IPS-18a (cell line): ENCODE results near the gene KDM2B.

ENCODE experiments used
- H3K27ac ChIP-seq: one replicate; pipeline ENCODE4 v1.5.1; 2013; ENCODE audit warnings: low read length
- H3K27me3 ChIP-seq: one replicate; pipeline ENCODE4 v1.6.1; 2013; ENCODE audit warnings: mild to moderate bottlenecking, low read length; ENCODE audit not compliant: control insufficient read depth, insufficient read depth
- H3K36me3 ChIP-seq: one replicate; pipeline ENCODE4 v1.6.1; 2013; ENCODE audit warnings: low read depth, low read length; ENCODE audit not compliant: control insufficient read depth
- H3K4me1 ChIP-seq: one replicate; pipeline ENCODE4 v1.6.1; 2013; ENCODE audit warnings: low read depth, low read length; ENCODE audit not compliant: control insufficient read depth
- H3K4me3 ChIP-seq: one replicate; pipeline ENCODE4 v1.5.1; 2013; ENCODE audit warnings: low read length
- H3K9ac ChIP-seq: one replicate; pipeline ENCODE4 v1.6.1; 2013; ENCODE audit warnings: mild to moderate bottlenecking, low read length, moderate library complexity
- H3K9me3 ChIP-seq: one replicate; pipeline ENCODE4 v1.6.1; 2013; ENCODE audit warnings: low read depth, low read length; ENCODE audit not compliant: control insufficient read depth

The KDM2B gene

DNA sequence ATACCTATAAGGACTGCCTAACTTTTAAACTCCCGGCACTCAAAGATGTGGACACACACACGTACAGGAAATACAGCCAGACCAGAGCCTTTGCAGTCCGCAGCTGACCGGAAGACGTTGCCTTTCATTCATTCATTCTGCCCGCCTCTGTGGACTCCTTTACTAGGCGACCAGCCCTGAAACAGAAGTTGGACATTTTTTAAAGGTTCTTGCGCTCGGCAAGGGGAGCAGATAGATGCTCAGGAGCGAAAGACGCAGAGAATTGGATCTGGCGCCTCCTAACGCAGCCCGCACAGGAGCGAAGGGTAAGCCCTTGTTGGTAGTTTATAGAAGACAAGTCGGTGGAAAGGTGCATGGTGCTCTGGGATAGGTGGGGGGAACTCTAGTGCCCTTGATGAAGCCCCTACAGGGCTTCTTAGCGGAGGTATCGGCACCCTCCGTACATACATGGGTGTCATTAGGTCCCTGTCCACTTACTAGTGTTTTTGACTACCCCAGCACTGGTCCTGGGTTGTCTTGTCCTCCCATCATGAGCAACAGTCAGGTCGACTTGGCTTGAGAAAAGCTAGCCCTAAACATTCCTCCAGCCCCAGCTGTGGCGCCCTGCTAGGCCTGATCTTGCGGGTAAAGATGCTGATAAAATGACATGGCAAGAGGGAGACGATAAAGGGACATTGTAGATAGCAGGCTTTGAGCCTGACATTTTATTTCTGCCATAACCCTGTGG lies at the start of gene KDM2B:
Gene KDM2B (minus strand): TSS at position 65 of the 727 bp plus-strand sequence. CDS start 112 bp downstream, outside the sequence.
- H3K9me3 ChIP-seq, result no peaks in the 10 kb centered on the region
- H3K4me3 ChIP-seq, result peak within 1 kb of the TSS; percentile 72
- H3K4me1 ChIP-seq, result peaks cover 36% of the 10 kb centered on the region
- H3K27me3 ChIP-seq, result no peaks in the 10 kb centered on the region
- peak within 1 kb of the TSS; percentile 91 for H3K9ac ChIP-seq
- H3K27ac ChIP-seq, result peak within 1 kb of the TSS; percentile 91
- H3K36me3 ChIP-seq, result no peaks in the 10 kb centered on the region

DNA sequence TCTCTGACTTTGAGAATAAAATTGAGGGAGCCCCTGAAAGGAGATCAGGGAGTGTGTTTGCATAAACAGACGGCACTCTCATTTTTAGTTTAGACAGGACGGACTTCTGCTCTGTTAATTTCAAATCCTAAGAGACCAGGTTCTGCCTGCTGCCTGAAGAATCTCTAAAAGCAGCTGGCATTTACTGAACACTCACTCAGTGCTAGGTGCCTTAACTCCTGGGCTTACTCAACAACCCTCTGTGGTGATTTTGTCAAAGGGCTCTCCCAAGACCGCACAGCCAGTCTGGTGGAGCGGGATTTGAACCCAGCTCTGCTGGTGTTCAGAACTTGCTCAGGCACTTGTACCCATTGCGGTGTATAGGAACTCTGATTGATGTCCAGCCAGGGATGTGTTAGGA lies 47.7 kb upstream of the KDM2B start:
- Histone ChIP-seq H3K4me1 (peaks cover 38% of the 10 kb centered on the region), H3K36me3 (peaks cover 6% of the 10 kb centered on the region), H3K9me3 (no peaks in the 10 kb centered on the region), H3K9ac (peak overlapping the region; percentile 70), H3K4me3 (peak overlapping the region; percentile 76), H3K27ac (no peak overlapping the region), H3K27me3 (no peaks in the 10 kb centered on the region)

DNA sequence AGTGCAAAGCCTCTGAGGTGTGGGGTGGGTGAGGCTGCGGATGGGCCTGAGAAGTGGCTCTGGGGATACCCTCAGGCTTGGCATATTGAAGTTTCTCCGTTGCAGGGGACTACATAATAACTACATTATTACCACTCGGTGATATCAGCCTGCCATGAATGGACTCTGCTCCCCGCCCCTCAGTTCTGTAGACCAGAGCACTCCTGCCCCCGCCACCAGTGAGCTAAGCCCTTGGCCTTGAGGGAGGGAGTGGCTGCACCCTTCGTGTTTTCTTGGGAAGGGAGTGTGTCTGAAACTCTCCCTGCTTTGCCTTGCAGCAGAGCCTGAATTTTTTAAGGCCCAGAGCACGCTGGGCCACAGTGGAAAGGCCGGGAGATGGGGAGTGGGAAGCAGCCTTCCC lies 47.2 kb upstream of the KDM2B start:
- H3K36me3 ChIP-seq, result peaks cover 6% of the 10 kb centered on the region
- no peaks in the 10 kb centered on the region for H3K27me3 ChIP-seq
- no peak overlapping the region for H3K27ac ChIP-seq
- peaks cover 36% of the 10 kb centered on the region for H3K4me1 ChIP-seq
- peak overlapping the region; percentile 70 for H3K9ac ChIP-seq
- H3K4me3 ChIP-seq, result peak overlapping the region; percentile 76
- H3K9me3 ChIP-seq, result no peaks in the 10 kb centered on the region

DNA sequence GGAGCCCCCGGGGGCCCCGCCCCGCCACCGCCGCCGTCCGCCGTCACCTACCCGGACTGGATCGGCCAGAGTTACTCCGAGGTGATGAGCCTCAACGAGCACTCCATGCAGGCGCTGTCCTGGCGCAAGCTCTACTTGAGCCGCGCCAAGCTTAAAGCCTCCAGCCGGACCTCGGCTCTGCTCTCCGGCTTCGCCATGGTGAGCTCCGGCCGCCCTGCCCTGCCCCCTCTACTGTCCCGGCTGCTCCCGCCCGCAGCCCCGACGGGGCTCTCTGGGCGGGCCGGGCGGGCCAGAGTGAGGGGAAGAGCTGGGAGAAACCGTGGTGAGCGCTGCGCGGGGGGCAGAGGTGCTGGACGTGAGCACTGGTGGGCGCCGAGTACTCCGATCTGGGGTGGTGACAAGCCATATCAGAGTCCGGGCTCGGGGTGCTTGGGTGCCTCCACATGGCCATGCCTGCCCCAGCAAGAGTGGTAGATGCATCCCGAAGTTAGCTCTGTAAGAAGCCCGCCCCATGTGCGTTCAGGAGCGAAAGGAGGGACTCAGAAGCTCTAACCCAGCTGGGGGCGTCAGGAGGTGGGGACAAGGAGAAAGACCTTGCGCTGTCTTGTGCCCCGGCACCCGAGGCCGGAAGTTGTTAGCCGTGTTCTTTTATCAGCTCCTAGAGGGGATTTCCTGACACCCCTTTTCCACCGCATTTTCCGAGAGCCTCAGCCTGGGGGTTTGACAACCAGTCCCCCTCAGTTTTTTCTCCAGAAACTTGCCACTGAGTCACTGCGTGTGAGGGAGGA lies 46.2 kb upstream of the KDM2B start:
- Histone ChIP-seq H3K9ac (peak overlapping the region; percentile 70), H3K27me3 (no peaks in the 10 kb centered on the region), H3K27ac (peak overlapping the region; percentile 24), H3K9me3 (no peaks in the 10 kb centered on the region), H3K4me1 (peaks cover 26% of the 10 kb centered on the region), H3K4me3 (peak overlapping the region; percentile 76), H3K36me3 (peaks cover 6% of the 10 kb centered on the region)

DNA sequence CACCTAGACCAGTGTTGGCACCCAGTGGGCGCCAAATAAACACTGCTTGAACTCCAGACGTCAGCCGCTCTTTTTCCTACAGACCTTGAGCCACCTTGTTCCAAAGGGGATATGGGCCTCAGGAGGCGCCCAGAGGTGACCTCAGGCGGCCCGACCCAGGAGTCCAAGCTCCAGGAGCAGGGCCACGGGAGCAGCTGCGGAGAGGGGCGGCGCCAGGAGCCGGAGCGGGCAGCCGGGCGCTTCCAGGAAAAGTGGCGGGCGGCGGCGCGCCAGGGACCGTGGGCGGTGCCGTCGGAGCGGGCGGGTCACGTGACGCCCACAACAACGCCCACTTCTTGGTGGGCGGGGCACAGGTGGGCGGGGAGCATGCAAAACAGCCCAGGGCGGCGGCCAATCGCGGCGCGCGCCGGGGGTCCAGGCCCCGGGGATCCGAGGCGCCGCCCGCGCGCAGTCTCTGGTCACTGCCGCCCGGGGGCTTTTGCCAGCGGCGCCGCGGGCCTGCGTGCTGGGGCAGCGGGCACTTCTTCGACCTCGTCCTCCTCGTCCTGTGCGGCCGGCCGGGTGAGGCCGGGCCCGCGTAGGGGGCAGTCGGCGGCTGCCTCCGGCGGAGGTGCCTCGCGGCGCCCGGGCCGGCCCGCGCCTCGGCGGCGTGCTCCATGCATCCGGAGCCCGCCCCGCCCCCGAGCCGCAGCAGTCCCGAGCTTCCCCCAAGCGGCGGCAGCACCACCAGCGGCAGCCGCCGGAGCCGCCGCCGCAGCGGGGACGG lies 45.4 kb upstream of the KDM2B start, which contains the start of gene ORAI1:
Gene ORAI1 (plus strand): TSS at position 444 of the 766 bp plus-strand sequence.
- H3K9ac ChIP-seq, result peak within 1 kb of the TSS; percentile 70
- peak within 1 kb of the TSS; percentile 24 for H3K27ac ChIP-seq
- H3K27me3 ChIP-seq, result no peaks in the 10 kb centered on the region
- peaks cover 23% of the 10 kb centered on the region for H3K4me1 ChIP-seq
- H3K4me3 ChIP-seq, result peak within 1 kb of the TSS; percentile 76
- no peaks in the 10 kb centered on the region for H3K9me3 ChIP-seq
- peaks cover 5% of the 10 kb centered on the region for H3K36me3 ChIP-seq

DNA sequence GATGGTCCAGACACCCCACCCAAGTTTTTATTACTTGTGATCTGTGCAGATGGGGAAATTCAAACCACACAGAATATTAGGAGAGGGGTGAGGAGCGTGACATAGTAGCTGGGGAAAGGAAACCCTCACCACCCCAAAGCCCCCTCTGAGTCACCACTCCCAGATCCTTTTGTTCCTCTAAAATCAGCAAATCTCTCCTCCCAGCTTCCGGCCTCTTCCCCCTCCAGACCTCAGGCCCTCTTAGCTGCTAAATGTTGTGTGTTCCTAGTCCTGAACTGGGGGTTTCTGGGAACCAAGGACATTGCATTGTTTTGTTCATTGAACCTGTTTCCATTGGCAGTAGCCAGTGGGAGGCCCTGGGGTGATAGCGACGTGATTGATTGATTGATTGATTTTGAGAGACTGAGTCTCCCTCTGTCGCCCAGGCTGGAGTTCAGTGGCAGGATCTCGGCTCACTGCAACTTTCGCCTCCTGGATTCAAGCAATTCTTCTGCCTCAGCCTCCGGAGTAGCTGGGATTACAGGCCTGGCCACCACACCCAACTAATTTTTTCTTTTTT lies 39.6 kb upstream of the KDM2B start:
- H3K27me3 ChIP-seq, result no peaks in the 10 kb centered on the region
- H3K36me3 ChIP-seq, result no peaks in the 10 kb centered on the region
- H3K9me3 ChIP-seq, result no peaks in the 10 kb centered on the region
- H3K9ac ChIP-seq, result no peak overlapping the region
- H3K4me1 ChIP-seq, result peaks cover 15% of the 10 kb centered on the region
- H3K4me3 ChIP-seq, result no peak overlapping the region
- peak overlapping the region; percentile 47 for H3K27ac ChIP-seq

DNA sequence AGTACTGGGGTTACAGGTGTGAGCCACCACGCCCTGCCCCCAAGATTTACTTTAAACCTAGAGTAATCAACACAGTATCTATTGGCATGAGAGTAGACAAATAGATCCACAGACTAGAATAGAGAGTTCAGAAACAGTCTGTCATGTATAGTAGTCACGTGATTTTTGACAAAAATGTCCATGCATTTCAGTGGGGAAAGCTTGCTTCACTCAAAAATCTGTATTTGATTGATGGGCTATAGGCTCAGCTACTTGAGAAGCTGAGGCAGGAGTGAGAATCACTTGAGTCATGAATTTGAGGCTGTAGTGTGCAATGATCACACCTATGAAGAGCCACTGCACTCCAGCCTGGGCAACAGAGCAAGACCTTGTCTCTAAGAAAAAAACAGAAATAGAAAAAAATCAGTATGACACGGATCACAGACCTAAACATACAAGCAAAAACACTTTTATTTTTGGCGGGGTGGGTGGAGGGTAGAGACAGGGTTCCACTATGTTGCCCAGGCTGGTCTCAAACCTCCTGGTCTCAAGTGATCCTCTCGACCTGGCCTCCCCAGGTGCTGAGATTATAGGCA lies 37.9 kb upstream of the KDM2B start:
- no peaks in the 10 kb centered on the region for H3K9me3 ChIP-seq
- peaks cover 11% of the 10 kb centered on the region for H3K4me1 ChIP-seq
- no peaks in the 10 kb centered on the region for H3K27me3 ChIP-seq
- H3K27ac ChIP-seq, result no peak overlapping the region
- H3K36me3 ChIP-seq, result no peaks in the 10 kb centered on the region
- no peak overlapping the region for H3K4me3 ChIP-seq
- H3K9ac ChIP-seq, result no peak overlapping the region

DNA sequence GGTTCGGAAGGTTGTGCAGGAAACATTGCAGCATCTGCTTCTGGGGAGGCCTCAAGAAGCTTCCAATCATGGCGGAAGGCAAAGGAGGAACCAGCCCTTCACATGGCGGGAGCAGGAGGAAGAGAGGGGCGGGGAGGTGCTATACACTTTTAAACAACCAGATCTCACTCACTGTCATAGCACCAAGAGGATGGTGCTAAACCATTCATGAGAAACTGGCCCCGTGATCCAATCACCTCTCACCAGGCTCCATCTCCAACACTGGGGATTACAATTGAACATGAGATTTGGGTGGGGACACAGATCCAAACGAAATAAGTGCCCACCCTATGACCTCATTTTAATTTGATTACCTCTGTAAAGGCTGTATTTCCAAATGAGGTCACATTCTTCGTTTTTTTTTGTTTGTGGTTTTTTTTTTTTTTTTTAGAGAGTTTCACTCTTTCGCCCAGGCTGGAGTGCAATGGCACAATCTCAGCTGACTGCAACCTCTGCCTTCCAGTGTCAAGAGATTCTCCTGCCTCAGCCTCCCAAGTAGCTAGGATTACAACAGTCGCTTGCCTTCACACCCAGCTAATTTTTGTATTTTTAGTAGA lies 34.1 kb upstream of the KDM2B start:
- no peaks in the 10 kb centered on the region for H3K27me3 ChIP-seq
- H3K4me1 ChIP-seq, result peaks cover 4% of the 10 kb centered on the region
- no peaks in the 10 kb centered on the region for H3K9me3 ChIP-seq
- no peaks in the 10 kb centered on the region for H3K36me3 ChIP-seq
- H3K4me3 ChIP-seq, result no peak overlapping the region
- H3K9ac ChIP-seq, result no peak overlapping the region
- no peak overlapping the region for H3K27ac ChIP-seq

DNA sequence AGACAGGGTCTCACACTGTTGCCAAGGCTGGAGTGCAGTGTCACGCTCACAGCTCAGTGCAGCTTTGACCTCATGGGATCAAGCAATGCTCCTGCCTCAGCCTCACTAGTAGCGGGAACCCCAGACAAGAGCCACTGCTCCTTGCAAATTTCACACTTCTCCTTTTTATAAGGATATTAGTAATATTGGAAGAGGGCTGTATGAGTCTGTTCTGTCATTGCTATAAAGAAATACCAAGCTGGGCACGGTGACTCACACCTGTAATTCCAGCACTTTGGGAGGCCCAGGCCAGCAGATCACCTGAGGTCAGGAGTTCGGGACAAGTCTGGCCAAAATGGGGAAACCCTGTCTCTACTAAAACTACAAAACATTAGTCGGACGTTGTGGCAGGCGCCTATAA lies 32.6 kb upstream of the KDM2B start:
- H3K27ac ChIP-seq, result no peak overlapping the region
- H3K9me3 ChIP-seq, result no peaks in the 10 kb centered on the region
- no peak overlapping the region for H3K9ac ChIP-seq
- H3K27me3 ChIP-seq, result no peaks in the 10 kb centered on the region
- no peaks in the 10 kb centered on the region for H3K36me3 ChIP-seq
- H3K4me1 ChIP-seq, result no peaks in the 10 kb centered on the region
- no peak overlapping the region for H3K4me3 ChIP-seq

DNA sequence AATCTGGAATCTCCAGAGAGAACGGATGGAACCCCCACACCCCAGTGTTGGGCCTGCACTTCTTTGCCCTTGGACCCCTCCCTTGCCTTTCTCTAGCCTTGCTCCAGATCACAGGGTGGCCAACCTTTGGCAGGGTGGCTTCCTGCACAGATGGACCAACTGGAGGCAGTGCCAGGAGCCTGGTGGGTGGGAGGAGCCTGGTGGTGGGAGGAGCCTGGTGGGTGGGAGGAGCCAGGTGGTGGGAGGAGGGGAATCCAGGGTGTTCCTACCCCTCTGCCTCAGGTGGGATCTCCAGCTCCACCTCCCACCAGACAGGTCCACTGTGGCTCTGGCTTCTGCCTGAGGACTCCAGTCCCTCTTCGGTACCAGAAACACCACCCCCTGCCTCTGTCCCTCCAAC lies 30.5 kb upstream of the KDM2B start:
- Histone ChIP-seq H3K36me3 (no peaks in the 10 kb centered on the region), H3K9ac (no peak overlapping the region)

More for the DNA sequence above, 30.5 kb upstream of the KDM2B start:
- Histone ChIP-seq H3K4me3 (no peak overlapping the region), H3K9me3 (no peaks in the 10 kb centered on the region), H3K27ac (no peak overlapping the region), H3K4me1 (no peaks in the 10 kb centered on the region), H3K27me3 (no peaks in the 10 kb centered on the region)
